Hepatocyte (in vitro differentiated cells): ENCODE measurements around the gene ATP9B.

Experiments used
- CTCF ChIP-seq: fragments of 200-600 bp; sonication (generic); IDR thresholded peaks from 2 replicates; pipeline ENCODE4 v1.5.1; 2016; ENCODE audit warnings: antibody characterized with exemption, mild to moderate bottlenecking; ENCODE audit not compliant: poor library complexity
- EZH2 ChIP-seq: fragments of 200-600 bp; sonication (generic); IDR thresholded peaks from 2 replicates; pipeline ENCODE4 v1.6.1; 2016; ENCODE audit warnings: antibody characterized with exemption, mild to moderate bottlenecking, borderline replicate concordance
- EZH2phosphoT487 ChIP-seq: fragments of 200-600 bp; sonication (generic); IDR thresholded peaks from one replicate; pipeline ENCODE4 v1.6.1; 2018; ENCODE audit warnings: antibody characterized with exemption, mild to moderate bottlenecking, low read depth, moderate library complexity; ENCODE audit not compliant: unreplicated experiment, severe bottlenecking

- TF ChIP-seq CTCF (no peak), EZH2 (no peak), EZH2phosphoT487 (no peak)
These were observed 323.0 kb downstream of the ATP9B start for GRCh38 chr18:79392226-79392625.
